ENCODE results near the gene SORBS1. TPM values are rescaled to one million over a fixed set of nuclear protein-coding genes. Genes with fewer than 3 reads are reported as not detected.
A peak's percentile ranks its signal among the peaks of the same experiment; 100 is the strongest.

Gene SORBS1
- total and polyA plus RNA-seq, 8 donors = 11.4 to 25.6 (median 16.8) TPM

- no peaks in the 10 kb centered on the region for H3K36me3 ChIP-seq
- H3K27ac ChIP-seq = no peak overlapping the region
- H3K4me1 ChIP-seq = peaks cover 0 to 8% (median 0%) of the 10 kb centered on the region in 3 donors
- no peak for TF ChIP-seq CTCF (IDR thresholded peaks at IDR 0.05)
- H3K27me3 ChIP-seq = no peaks in the 10 kb centered on the region
- intact Hi-C loops (cut with DNase I) = no loop called here
- no peak for ATAC-seq
- no peaks in the 10 kb centered on the region for H3K9me3 ChIP-seq
- H3K4me3 ChIP-seq = no peak overlapping the region
- no peak for FAIRE-seq
- no peak for DNase-seq
- 58 to 70% methylated on average over 2 of the region's 2 CpGs for WGBS, 2 donors
These were observed 135.3 kb downstream of the SORBS1 start for GRCh38 chr10:95425592-95426465.

- ATAC-seq = peak in 1 of 4 donors; percentile 18
- intact Hi-C loops (cut with DNase I) = no loop called here
- DNase-seq = no peak
- H3K4me1 ChIP-seq = peaks cover 0 to 8% (median 0%) of the 10 kb centered on the region in 3 donors
- WGBS, 2 donors = 75 to 76% methylated on average over 6 of the region's 6 CpGs
- TF ChIP-seq CTCF (IDR thresholded peaks at IDR 0.05) = no peak
- FAIRE-seq = no peak
- H3K27ac ChIP-seq = no peak overlapping the region
- no peaks in the 10 kb centered on the region for H3K36me3 ChIP-seq
- H3K4me3 ChIP-seq = no peak overlapping the region
- no peaks in the 10 kb centered on the region for H3K27me3 ChIP-seq
- H3K9me3 ChIP-seq = no peaks in the 10 kb centered on the region
These were observed 137.8 kb downstream of the SORBS1 start for GRCh38 chr10:95423164-95424005.

- no peak overlapping the region for H3K4me3 ChIP-seq
- no peaks in the 10 kb centered on the region for H3K27me3 ChIP-seq
- TF ChIP-seq CTCF (IDR thresholded peaks at IDR 0.05) = no peak
- H3K4me1 ChIP-seq = peaks cover 0 to 8% (median 0%) of the 10 kb centered on the region in 3 donors
- DNase-seq = no peak
- intact Hi-C loops (cut with DNase I) = no loop called here
- WGBS, 2 donors = 91 to 93% methylated on average over 3 of the region's 3 CpGs
- FAIRE-seq = no peak
- no peaks in the 10 kb centered on the region for H3K9me3 ChIP-seq
- no peak for ATAC-seq
- no peak overlapping the region for H3K27ac ChIP-seq
- no peaks in the 10 kb centered on the region for H3K36me3 ChIP-seq
These were observed 138.9 kb downstream of the SORBS1 start for GRCh38 chr10:95422233-95422632.

GRCh38 chr10:95421782-95422181 is 139.4 kb downstream of the SORBS1 start:
- no peaks in the 10 kb centered on the region for H3K9me3 ChIP-seq
- TF ChIP-seq CTCF (IDR thresholded peaks at IDR 0.05) = no peak
- intact Hi-C loops (cut with DNase I) = no loop called here
- no peaks in the 10 kb centered on the region for H3K36me3 ChIP-seq
- 90 to 92% methylated on average over 3 of the region's 3 CpGs for WGBS, 2 donors
- no peaks in the 10 kb centered on the region for H3K27me3 ChIP-seq
- H3K4me3 ChIP-seq = no peak overlapping the region
- FAIRE-seq = no peak
- peaks cover 0 to 8% (median 0%) of the 10 kb centered on the region in 3 donors for H3K4me1 ChIP-seq
- ATAC-seq = no peak
- DNase-seq = no peak
- no peak overlapping the region for H3K27ac ChIP-seq

All from pancreas (tissue), 10 donors.